ENCODE data around the gene TFAP2E. TPM values are rescaled to one million over a fixed set of nuclear protein-coding genes. Genes with fewer than 3 reads are reported as not detected.

TFAP2E gene
- polyA plus RNA-seq, 1 donor from 2014 or later, result 7.0 TPM

DNA sequence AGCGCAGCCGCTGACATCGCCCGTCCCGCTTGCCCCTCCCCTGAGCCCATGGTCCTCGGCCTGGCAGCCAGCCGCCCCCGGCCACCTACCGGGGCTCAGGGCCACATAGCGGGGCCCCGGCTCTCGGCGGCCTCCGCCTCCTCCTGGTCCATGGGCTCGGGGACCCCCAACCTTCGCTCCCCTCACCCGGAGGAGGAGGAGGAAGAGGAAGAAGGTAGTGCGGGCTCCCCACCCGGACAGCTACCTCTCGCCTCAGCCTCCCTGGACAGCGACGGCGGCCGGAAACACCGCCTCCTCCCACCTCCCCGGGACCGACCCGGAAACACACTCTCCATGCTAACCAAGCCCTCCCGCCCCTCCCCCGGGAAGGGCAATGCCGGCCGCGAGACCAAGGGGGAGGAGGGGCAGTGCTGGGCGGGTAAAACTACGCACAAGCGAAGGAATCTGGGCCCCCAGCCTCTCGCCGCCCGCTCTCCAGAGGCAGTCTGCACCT, 15.9 kb upstream of the TFAP2E start, which contains the start of gene KIAA0319L:
KIAA0319L (minus strand) TSS at position 286 of the 493 bp plus-strand sequence. CDS start 2,912 bp downstream, outside the sequence.
- H3K9ac ChIP-seq (ENCODE audit: low read length), result peak within 1 kb of the TSS; percentile 87
- peak within 1 kb of the TSS; percentile 90 for H3K4me2 ChIP-seq (ENCODE audit: low read length)
- no peak for TF ChIP-seq EZH2 (IDR thresholded peaks at IDR 0.05; ENCODE audit: borderline replicate concordance, insufficient read depth, low read length, poor library complexity, severe bottlenecking)
- TF ChIP-seq POLR2AphosphoS5 (IDR thresholded peaks at IDR 0.05), result peak; percentile 80
- peak; percentile 15 for TF ChIP-seq SMC3 (conservative IDR thresholded peaks at IDR 0.05; ENCODE audit: poor library complexity)
- peak; percentile 48 for TF ChIP-seq TAF1 (IDR thresholded peaks at IDR 0.05; ENCODE audit: low read depth)
- TF ChIP-seq, protein P1, sequence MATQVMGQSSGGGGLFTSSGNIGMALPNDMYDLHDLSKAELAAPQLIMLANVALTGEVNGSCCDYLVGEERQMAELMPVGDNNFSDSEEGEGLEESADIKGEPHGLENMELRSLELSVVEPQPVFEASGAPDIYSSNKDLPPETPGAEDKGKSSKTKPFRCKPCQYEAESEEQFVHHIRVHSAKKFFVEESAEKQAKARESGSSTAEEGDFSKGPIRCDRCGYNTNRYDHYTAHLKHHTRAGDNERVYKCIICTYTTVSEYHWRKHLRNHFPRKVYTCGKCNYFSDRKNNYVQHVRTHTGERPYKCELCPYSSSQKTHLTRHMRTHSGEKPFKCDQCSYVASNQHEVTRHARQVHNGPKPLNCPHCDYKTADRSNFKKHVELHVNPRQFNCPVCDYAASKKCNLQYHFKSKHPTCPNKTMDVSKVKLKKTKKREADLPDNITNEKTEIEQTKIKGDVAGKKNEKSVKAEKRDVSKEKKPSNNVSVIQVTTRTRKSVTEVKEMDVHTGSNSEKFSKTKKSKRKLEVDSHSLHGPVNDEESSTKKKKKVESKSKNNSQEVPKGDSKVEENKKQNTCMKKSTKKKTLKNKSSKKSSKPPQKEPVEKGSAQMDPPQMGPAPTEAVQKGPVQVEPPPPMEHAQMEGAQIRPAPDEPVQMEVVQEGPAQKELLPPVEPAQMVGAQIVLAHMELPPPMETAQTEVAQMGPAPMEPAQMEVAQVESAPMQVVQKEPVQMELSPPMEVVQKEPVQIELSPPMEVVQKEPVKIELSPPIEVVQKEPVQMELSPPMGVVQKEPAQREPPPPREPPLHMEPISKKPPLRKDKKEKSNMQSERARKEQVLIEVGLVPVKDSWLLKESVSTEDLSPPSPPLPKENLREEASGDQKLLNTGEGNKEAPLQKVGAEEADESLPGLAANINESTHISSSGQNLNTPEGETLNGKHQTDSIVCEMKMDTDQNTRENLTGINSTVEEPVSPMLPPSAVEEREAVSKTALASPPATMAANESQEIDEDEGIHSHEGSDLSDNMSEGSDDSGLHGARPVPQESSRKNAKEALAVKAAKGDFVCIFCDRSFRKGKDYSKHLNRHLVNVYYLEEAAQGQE (IDR thresholded peaks at IDR 0.05; ENCODE audit: borderline replicate concordance), result peak; percentile 47
- no peak for TF ChIP-seq EP300 (conservative IDR thresholded peaks at IDR 0.05; ENCODE audit: poor library complexity, severe bottlenecking)
- TF ChIP-seq MXI1 (conservative IDR thresholded peaks at IDR 0.05; ENCODE audit: poor library complexity, severe bottlenecking), result no peak
- TF ChIP-seq RAD21 (conservative IDR thresholded peaks at IDR 0.05), result peak; percentile 20
- H3K9me2 ChIP-seq (ENCODE audit: insufficient read depth, low read length), result no peaks in the 10 kb centered on the region
- no peaks in the 10 kb centered on the region for H3K27me3 ChIP-seq (ENCODE audit: insufficient read depth, low read depth, low read length)
- peaks cover 18% of the 10 kb centered on the region for H3K79me2 ChIP-seq (replicated peaks; ENCODE audit: insufficient read depth, low read length)
- H4K20me1 ChIP-seq (ENCODE audit: insufficient read depth), result no peaks in the 10 kb centered on the region
- peak within 1 kb of the TSS; percentile 93 for H3K4me3 ChIP-seq (ENCODE audit: low read length)
- H3K27ac ChIP-seq (ENCODE audit: low read length), result peak within 1 kb of the TSS; percentile 91
- peaks cover 4% of the 10 kb centered on the region for H3K36me3 ChIP-seq (ENCODE audit: insufficient read depth, low read length)
- peaks cover 5% of the 10 kb centered on the region for H3F3A ChIP-seq (ENCODE audit: insufficient read depth, low read length, poor library complexity, severe bottlenecking)
- H2AFZ ChIP-seq (ENCODE audit: low read depth, low read length), result peak within 1 kb of the TSS; percentile 66
- no peaks in the 10 kb centered on the region for H3K9me3 ChIP-seq (ENCODE audit: low read length)

- Histone ChIP-seq H3K36me3 (ENCODE audit: insufficient read depth, low read length) (no peaks in the 10 kb centered on the region), H3F3A (ENCODE audit: insufficient read depth, low read length, poor library complexity, severe bottlenecking) (peaks cover 5% of the 10 kb centered on the region), H3K79me2 (replicated peaks; ENCODE audit: insufficient read depth, low read length) (peaks cover 18% of the 10 kb centered on the region), H3K27ac (ENCODE audit: low read length) (peak within 1 kb of the TSS; percentile 91), H3K9me2 (ENCODE audit: insufficient read depth, low read length) (no peaks in the 10 kb centered on the region), H3K4me2 (ENCODE audit: low read length) (peak within 1 kb of the TSS; percentile 90), H3K9me3 (ENCODE audit: low read length) (no peaks in the 10 kb centered on the region), H3K27me3 (ENCODE audit: insufficient read depth, low read depth, low read length) (no peaks in the 10 kb centered on the region), H4K20me1 (ENCODE audit: insufficient read depth) (no peaks in the 10 kb centered on the region), H3K9ac (ENCODE audit: low read length) (peak within 1 kb of the TSS; percentile 87), H2AFZ (ENCODE audit: low read depth, low read length) (peak within 1 kb of the TSS; percentile 66), H3K4me3 (ENCODE audit: low read length) (peak within 1 kb of the TSS; percentile 93)
- no peak for TF ChIP-seq RAD21 (conservative IDR thresholded peaks at IDR 0.05)
- peak; percentile 39 for TF ChIP-seq SMC3 (conservative IDR thresholded peaks at IDR 0.05; ENCODE audit: poor library complexity)
- TF ChIP-seq TAF1 (IDR thresholded peaks at IDR 0.05; ENCODE audit: low read depth), result no peak
- peak; percentile 27 for TF ChIP-seq CTCF (IDR thresholded peaks at IDR 0.05; ENCODE audit: poor library complexity, severe bottlenecking)
- TF ChIP-seq, protein P1 (IDR thresholded peaks at IDR 0.05; ENCODE audit: borderline replicate concordance), result peak; percentile 38
- TF ChIP-seq POLR2AphosphoS5 (IDR thresholded peaks at IDR 0.05), result no peak
- TF ChIP-seq MXI1 (conservative IDR thresholded peaks at IDR 0.05; ENCODE audit: poor library complexity, severe bottlenecking), result peak; percentile 63
- TF ChIP-seq EZH2 (IDR thresholded peaks at IDR 0.05; ENCODE audit: borderline replicate concordance, insufficient read depth, low read length, poor library complexity, severe bottlenecking), result no peak
- TF ChIP-seq EP300 (conservative IDR thresholded peaks at IDR 0.05; ENCODE audit: poor library complexity, severe bottlenecking), result peak; percentile 47
Measured at GRCh38 chr1:35557611-35558373, 15.3 kb upstream of the TFAP2E start, which contains the start of gene NCDN. Gene NCDN (plus strand): TSS chr1:35557799. CDS start chr1:35558191, 392 bp downstream.
